Measurements from ENCODE around the gene VSTM5.

Gene VSTM5

DNA sequence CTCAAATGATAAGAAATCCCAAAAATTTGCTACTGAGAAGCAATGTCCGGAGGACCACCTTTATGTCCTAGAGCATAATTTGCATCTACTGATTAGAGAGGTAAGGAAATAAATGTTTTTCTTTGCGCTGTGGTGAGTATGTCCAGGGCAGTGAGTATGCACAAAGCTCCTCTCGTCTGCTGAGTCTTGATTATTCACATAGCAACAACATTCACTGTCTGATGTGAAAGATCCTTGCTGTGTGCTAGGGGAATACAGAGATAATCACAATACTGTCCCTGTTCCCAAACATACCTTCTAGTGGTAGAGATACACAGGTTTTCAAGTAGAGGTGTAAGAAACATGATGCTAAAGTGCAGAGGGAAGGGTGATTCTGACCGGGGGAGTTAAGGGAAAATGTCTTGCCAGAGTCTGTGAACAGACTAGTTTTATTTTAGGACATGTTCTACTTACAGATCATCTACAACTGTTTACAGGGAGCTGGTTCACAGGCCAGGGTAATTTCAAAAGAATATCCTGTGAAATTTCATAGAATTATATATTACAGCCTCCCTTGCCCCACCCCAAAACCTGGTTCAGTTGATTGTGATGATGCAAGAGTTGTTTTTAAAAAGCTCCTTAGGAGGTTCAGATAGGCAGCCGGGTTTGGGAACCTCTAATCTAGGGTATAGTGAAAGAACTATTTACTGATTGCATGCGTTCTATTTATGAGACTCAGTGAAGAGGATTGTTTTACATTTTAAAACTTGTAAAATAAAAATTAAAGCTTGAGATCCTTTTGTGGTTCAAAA, 53.8 kb downstream of the VSTM5 start:
- no peak for ATAC-seq
- TF ChIP-seq SNAI2 (CRISPR knock-in tag; IDR thresholded peaks at IDR 0.05) (no peak), ISL1 (CRISPR knock-in tag; IDR thresholded peaks at IDR 0.05) (no peak)

DNA sequence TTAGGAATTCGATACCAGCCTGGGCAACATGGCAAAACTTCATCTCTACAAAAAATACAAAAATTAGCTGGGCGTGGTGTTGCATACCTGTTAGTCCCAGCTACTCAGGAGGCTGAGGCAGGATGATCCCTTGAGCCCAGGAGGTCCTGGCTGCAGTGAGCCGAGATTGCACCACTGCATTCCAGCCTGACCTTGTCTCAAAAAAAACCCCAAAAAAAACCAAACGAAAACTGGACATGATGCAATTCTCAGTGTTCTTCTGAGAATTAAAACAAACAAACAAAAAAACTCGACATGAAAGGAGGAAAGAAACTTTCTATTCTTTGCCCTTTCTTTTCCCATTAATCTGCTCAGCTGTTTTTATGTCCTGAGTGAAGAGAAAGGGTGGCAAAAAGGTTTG, 58.9 kb downstream of the VSTM5 start:
- no peak for ATAC-seq
- TF ChIP-seq BACH2 (CRISPR knock-in tag; IDR thresholded peaks at IDR 0.05; ENCODE audit: borderline replicate concordance) (no peak), CSDC2 (CRISPR knock-in tag; IDR thresholded peaks at IDR 0.05) (no peak), TOX (CRISPR knock-in tag; IDR thresholded peaks at IDR 0.05; ENCODE audit: borderline replicate concordance) (no peak), TCF4 (CRISPR knock-in tag; IDR thresholded peaks at IDR 0.05; ENCODE audit: borderline replicate concordance) (no peak), ESRRG (CRISPR knock-in tag; IDR thresholded peaks at IDR 0.05) (no peak), PPARA (CRISPR knock-in tag; IDR thresholded peaks at IDR 0.05; ENCODE audit: borderline replicate concordance) (no peak), ZC3H10 (CRISPR knock-in tag; IDR thresholded peaks at IDR 0.05) (no peak), RARB (CRISPR knock-in tag; IDR thresholded peaks at IDR 0.05) (no peak), ZNF70 (CRISPR knock-in tag; IDR thresholded peaks at IDR 0.05) (no peak), ZFP3 (CRISPR knock-in tag; IDR thresholded peaks at IDR 0.05) (no peak), OSR1 (CRISPR knock-in tag; IDR thresholded peaks at IDR 0.05) (no peak)
- TF ChIP-seq, protein P1, sequence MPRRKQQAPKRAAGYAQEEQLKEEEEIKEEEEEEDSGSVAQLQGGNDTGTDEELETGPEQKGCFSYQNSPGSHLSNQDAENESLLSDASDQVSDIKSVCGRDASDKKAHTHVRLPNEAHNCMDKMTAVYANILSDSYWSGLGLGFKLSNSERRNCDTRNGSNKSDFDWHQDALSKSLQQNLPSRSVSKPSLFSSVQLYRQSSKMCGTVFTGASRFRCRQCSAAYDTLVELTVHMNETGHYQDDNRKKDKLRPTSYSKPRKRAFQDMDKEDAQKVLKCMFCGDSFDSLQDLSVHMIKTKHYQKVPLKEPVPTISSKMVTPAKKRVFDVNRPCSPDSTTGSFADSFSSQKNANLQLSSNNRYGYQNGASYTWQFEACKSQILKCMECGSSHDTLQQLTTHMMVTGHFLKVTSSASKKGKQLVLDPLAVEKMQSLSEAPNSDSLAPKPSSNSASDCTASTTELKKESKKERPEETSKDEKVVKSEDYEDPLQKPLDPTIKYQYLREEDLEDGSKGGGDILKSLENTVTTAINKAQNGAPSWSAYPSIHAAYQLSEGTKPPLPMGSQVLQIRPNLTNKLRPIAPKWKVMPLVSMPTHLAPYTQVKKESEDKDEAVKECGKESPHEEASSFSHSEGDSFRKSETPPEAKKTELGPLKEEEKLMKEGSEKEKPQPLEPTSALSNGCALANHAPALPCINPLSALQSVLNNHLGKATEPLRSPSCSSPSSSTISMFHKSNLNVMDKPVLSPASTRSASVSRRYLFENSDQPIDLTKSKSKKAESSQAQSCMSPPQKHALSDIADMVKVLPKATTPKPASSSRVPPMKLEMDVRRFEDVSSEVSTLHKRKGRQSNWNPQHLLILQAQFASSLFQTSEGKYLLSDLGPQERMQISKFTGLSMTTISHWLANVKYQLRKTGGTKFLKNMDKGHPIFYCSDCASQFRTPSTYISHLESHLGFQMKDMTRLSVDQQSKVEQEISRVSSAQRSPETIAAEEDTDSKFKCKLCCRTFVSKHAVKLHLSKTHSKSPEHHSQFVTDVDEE (CRISPR knock-in tag; IDR thresholded peaks at IDR 0.05) = no peak
- TF ChIP-seq, protein P2, sequence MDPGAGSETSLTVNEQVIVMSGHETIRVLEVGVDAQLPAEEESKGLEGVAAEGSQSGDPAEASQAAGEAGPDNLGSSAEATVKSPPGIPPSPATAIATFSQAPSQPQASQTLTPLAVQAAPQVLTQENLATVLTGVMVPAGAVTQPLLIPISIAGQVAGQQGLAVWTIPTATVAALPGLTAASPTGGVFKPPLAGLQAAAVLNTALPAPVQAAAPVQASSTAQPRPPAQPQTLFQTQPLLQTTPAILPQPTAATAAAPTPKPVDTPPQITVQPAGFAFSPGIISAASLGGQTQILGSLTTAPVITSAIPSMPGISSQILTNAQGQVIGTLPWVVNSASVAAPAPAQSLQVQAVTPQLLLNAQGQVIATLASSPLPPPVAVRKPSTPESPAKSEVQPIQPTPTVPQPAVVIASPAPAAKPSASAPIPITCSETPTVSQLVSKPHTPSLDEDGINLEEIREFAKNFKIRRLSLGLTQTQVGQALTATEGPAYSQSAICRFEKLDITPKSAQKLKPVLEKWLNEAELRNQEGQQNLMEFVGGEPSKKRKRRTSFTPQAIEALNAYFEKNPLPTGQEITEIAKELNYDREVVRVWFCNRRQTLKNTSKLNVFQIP (CRISPR knock-in tag; IDR thresholded peaks at IDR 0.05; ENCODE audit: borderline replicate concordance, low read depth) = no peak
- TF ChIP-seq, protein P3, sequence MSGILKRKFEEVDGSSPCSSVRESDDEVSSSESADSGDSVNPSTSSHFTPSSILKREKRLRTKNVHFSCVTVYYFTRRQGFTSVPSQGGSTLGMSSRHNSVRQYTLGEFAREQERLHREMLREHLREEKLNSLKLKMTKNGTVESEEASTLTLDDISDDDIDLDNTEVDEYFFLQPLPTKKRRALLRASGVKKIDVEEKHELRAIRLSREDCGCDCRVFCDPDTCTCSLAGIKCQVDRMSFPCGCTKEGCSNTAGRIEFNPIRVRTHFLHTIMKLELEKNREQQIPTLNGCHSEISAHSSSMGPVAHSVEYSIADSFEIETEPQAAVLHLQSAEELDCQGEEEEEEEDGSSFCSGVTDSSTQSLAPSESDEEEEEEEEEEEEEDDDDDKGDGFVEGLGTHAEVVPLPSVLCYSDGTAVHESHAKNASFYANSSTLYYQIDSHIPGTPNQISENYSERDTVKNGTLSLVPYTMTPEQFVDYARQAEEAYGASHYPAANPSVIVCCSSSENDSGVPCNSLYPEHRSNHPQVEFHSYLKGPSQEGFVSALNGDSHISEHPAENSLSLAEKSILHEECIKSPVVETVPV (CRISPR knock-in tag; IDR thresholded peaks at IDR 0.05) = no peak
- TF ChIP-seq, protein P4, sequence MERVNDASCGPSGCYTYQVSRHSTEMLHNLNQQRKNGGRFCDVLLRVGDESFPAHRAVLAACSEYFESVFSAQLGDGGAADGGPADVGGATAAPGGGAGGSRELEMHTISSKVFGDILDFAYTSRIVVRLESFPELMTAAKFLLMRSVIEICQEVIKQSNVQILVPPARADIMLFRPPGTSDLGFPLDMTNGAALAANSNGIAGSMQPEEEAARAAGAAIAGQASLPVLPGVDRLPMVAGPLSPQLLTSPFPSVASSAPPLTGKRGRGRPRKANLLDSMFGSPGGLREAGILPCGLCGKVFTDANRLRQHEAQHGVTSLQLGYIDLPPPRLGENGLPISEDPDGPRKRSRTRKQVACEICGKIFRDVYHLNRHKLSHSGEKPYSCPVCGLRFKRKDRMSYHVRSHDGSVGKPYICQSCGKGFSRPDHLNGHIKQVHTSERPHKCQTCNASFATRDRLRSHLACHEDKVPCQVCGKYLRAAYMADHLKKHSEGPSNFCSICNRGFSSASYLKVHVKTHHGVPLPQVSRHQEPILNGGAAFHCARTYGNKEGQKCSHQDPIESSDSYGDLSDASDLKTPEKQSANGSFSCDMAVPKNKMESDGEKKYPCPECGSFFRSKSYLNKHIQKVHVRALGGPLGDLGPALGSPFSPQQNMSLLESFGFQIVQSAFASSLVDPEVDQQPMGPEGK (CRISPR knock-in tag; IDR thresholded peaks at IDR 0.05; ENCODE audit: borderline replicate concordance) = no peak

DNA sequence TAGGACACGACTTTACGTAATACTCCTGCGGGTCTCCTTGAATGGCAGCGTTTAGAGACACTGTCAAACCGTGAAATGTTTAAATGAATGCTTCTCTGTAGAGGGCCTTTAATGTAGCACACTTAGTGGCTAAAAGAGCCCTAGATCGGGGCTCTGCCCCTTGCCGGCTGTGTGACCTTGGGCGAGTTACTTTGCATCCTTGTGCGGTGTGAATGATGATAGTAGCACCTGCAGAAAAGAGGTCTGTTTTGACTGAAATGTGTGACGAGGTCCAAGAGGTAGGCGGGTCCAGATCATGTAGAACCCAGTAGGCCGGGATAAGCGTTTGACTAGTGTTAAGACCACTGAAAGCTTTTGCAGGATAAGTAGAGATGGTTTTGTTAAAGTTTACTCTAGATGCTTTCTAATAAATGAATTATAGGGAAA, 65.5 kb downstream of the VSTM5 start:
- peak; percentile 5 for ATAC-seq
- TF ChIP-seq TOX (CRISPR knock-in tag; IDR thresholded peaks at IDR 0.05; ENCODE audit: borderline replicate concordance) = no peak
- TF ChIP-seq CSDC2 (CRISPR knock-in tag; IDR thresholded peaks at IDR 0.05) = no peak
- TF ChIP-seq, protein P3 (CRISPR knock-in tag; IDR thresholded peaks at IDR 0.05) = no peak
- no peak for TF ChIP-seq PPARA (CRISPR knock-in tag; IDR thresholded peaks at IDR 0.05; ENCODE audit: borderline replicate concordance)
- TF ChIP-seq ZNF8 (CRISPR knock-in tag; IDR thresholded peaks at IDR 0.05) = no peak
- TF ChIP-seq, protein P2 (CRISPR knock-in tag; IDR thresholded peaks at IDR 0.05; ENCODE audit: borderline replicate concordance, low read depth) = no peak
- TF ChIP-seq, protein P1 (CRISPR knock-in tag; IDR thresholded peaks at IDR 0.05) = no peak
- TF ChIP-seq RARB (CRISPR knock-in tag; IDR thresholded peaks at IDR 0.05) = no peak
- TF ChIP-seq ZFP30 (CRISPR knock-in tag; IDR thresholded peaks at IDR 0.05) = no peak
- TF ChIP-seq, protein P5, sequence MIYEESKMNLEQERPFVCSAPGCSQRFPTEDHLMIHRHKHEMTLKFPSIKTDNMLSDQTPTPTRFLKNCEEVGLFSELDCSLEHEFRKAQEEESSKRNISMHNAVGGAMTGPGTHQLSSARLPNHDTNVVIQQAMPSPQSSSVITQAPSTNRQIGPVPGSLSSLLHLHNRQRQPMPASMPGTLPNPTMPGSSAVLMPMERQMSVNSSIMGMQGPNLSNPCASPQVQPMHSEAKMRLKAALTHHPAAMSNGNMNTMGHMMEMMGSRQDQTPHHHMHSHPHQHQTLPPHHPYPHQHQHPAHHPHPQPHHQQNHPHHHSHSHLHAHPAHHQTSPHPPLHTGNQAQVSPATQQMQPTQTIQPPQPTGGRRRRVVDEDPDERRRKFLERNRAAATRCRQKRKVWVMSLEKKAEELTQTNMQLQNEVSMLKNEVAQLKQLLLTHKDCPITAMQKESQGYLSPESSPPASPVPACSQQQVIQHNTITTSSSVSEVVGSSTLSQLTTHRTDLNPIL (CRISPR knock-in tag; IDR thresholded peaks at IDR 0.05; ENCODE audit: low read depth) = no peak

Measured in SK-N-SH treated with all-trans-retinoic acid at 6 μM for 48 hours (cell line).